Stimulated activated CD8-positive, alpha-beta memory T cell treated with anti-CD3 and anti-CD28 coated beads, Interleukin-15, amount 100 ng/mL, for 4 hours (primary cell): Measurements from ENCODE around the gene MINDY1.

Source experiments
- DNase-seq, 2 donors: peaks; one replicate each; pipeline ENCODE4 v3.0.0-alpha.2; 2020; ENCODE audit warnings: low read depth in 2 of 2

The MINDY1 gene

GRCh38 chr1:150965605-150966004 lies 41.1 kb downstream of the MINDY1 start:
- no peak for DNase-seq

GRCh38 chr1:150964164-150964489 lies 42.6 kb downstream of the MINDY1 start:
- DNase-seq, result no peak

DNA sequence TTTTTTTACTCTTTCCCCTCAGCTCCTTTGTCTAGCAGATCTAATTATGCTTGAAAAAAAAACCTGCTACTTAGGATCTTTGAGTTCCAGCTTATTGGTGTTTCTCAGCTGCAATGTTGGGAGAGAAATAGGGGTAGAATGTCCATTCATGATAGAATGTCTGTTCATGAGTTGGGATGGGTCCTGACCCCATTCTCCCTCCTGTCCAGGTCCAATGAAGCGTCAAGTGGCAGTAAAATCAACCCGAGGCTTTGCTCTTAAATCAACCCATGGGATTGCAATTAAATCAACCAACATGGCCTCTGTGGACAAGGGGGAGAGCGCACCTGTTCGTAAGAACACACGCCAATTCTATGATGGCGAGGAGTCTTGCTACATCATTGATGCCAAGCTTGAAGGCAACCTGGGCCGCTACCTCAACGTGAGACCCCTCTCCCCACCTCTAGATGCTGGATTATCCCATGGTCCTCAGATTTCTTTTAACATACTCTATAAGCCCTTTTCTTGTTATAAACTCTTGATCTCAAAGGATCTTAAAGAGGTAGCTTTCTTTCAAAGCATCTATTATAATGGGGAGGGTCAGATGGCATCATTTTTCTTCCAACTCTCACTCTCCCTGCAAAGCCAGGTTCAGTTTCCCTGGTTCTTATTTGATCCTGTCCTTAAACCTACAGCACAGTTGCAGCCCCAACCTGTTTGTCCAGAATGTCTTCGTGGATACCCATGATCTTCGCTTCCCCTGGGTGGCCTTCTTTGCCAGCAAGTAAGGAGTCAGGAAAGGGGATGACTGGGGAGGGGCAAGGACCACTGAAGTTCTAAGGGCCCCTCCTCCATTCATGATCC lies 43.2 kb downstream of the MINDY1 start:
- DNase-seq, result no peak

DNA sequence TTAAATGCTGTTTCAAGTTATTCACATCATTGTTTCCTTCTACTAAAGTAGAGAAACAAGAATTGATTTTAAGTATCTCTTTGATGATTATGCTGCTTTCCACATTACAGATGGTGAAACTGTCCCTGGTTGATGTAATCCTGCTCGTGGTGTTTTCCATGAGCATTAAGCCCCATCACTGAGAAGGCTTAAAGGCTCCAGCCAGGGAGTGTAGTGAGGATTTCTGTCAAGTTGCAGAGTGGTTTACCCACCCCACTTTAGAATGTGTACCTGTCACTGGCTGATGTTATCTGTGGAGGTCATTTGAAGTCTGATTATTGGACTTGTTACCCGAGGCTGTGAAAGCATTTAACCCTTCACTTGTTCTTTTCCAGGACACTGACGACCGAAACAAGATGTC lies 44.9 kb downstream of the MINDY1 start:
- no peak for DNase-seq

- DNase-seq, result no peak
Observed at GRCh38 chr1:150960646-150961045, 46.1 kb downstream of the MINDY1 start.

GRCh38 chr1:150957666-150958065 lies 49.0 kb downstream of the MINDY1 start:
- no peak for DNase-seq

DNA sequence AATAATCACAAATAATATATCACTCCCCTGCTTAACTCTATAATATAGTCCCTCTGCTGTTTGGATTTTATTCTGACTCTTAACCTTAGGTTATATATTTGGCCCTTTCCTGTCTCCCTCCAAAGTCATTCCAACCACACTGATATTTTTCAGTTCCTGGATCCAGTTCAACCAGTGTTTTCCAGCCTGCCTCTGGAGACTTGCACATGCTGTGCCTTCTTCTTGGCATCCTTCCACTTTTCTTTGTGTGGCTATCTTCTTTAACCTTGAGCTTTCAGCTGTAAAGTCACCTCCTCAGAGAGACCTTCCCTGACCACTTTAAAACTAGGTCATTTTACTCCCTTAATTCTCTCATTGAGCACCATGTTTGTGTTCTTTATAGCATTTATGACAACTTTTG lies 51.4 kb downstream of the MINDY1 start:
- DNase-seq, result no peak

DNA sequence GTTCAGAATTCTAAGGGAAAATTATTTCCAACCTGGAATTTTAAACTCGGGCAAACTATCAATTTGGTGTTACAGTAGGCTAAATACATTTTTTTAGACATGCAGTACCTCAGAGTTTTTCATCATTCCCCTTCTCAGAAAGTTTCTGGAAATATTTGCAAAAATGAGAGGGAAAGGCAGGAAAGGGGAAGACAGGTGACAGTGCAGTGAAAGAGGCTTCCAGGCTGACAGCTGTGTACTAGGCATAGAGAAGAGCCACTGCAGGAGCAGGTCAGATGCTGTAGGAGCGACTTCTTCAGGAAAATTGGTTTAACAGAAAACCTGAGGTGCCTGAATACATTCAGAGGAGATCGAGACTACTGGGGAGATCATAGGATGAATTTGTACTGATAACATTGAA lies 52.0 kb downstream of the MINDY1 start:
- DNase-seq, result no peak
